Activated CD8-positive, alpha-beta T cell treated with anti-CD3 and anti-CD28 coated beads for 36 hours (primary cell): ENCODE data around the gene ALX3. TPM values are rescaled to one million over a fixed set of nuclear protein-coding genes. Genes with fewer than 3 reads are reported as not detected.

Source experiments
- ATAC-seq: fragments of 200-7000 bp; cut with Tn5 transposase; one replicate; pipeline ENCODE4 v1.10.0; 2021; ENCODE audit warnings: mild to moderate bottlenecking, moderate library complexity
- CTCF ChIA-PET: fragments of 350-600 bp; sonication (Branson Sonifier 250); formaldehyde crosslinking; loops from one replicate; lab custom pipeline; 2021; ENCODE audit warnings: antibody characterized with exemption; lab: Charles Lee
- POLR2A ChIA-PET: fragments of 350-600 bp; sonication (Branson Sonifier 250); formaldehyde crosslinking; loops from one replicate; lab custom pipeline; 2021; ENCODE audit warnings: antibody characterized with exemption; lab: Charles Lee
- DNase-seq: peaks from one replicate; pipeline ENCODE4 v3.0.0-alpha.2; 2020
- H3K27ac Mint-ChIP-seq: one replicate; pipeline ENCODE4 v1.8.0; 2021; ENCODE audit warnings: mild to moderate bottlenecking, mixed read lengths
- H3K27me3 Mint-ChIP-seq: one replicate; pipeline ENCODE4 v1.8.0; 2021; ENCODE audit warnings: mixed read lengths
- H3K36me3 Mint-ChIP-seq: one replicate; pipeline ENCODE4 v1.8.0; 2021; ENCODE audit warnings: low read depth, mixed read lengths
- H3K4me1 Mint-ChIP-seq: one replicate; pipeline ENCODE4 v1.8.0; 2021; ENCODE audit warnings: low read depth, mixed read lengths
- H3K4me3 Mint-ChIP-seq: one replicate; pipeline ENCODE4 v1.8.0; 2021; ENCODE audit warnings: mild to moderate bottlenecking, moderate library complexity, mixed read lengths
- H3K9me3 Mint-ChIP-seq: one replicate; pipeline ENCODE4 v1.8.0; 2021; ENCODE audit warnings: mixed read lengths
- intact Hi-C: fragments of 100-400 bp; cut with micrococcal nuclease; formaldehyde crosslinking; loops from one replicate; pipeline ENCODE4 v1.10.0; 2022
- total RNA-seq, 2 experiments: library from RNA; stranded (reverse); gene quantifications; one replicate each; pipeline ENCODE4 v1.2.3, GENCODE V29; 2021
- TF ChIP-seq, protein P1 (sequence below): fragments of 200-600 bp; IDR thresholded peaks from one replicate; pipeline ENCODE4 v1.8.0; 2022; ENCODE audit warnings: antibody characterized with exemption, mild to moderate bottlenecking

The ALX3 gene
- total RNA-seq, 2 experiments from 2014 or later: not detected

DNA sequence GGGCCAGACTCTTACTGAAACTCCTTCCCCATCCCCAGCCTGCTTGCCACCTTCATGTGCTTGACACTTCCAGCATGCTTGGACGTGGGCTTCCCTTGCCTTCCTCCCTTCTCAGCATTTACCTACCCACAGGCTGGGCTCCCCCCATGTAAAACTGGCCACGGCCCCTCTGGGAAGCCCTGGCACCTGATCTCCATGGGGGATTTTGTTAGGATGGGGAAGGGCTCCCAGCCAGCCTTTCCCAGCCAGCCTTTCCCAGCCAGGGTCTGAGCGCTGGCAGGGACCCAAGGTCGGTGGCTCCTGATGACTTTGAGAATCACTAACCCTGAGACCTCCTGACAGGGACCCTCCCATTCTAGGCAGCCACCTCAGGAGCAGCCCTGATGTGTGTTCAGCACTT is 6.7 kb downstream of the ALX3 start:
- ATAC-seq (no peak), DNase-seq (no peak)
- H3K9me3 Mint-ChIP-seq: no peaks in the 10 kb centered on the region

DNA sequence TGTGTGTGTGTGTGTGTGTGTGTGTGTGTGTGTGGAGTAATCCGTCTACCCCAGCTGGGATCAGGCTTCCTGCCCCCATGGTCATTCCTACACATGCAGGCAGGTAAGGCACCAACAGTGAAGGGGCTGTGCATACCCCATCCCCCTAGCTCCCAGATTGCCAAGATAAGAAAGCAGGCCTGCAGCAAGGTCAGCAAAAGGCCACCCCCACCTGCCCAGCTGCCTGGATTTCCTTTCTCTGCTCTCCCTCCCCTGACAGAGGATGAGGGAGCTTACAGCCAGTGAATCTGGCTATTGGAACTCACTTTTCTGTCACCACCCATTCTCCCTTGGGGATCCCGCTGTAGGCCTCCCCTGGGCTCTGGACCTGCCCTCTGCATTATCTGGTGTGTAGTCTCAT is 7.9 kb downstream of the ALX3 start:
- no peak for ATAC-seq
- Mint-ChIP-seq H3K27ac (no peak overlapping the region), H3K4me1 (no peaks in the 10 kb centered on the region), H3K9me3 (no peaks in the 10 kb centered on the region), H3K4me3 (no peak overlapping the region), H3K36me3 (peaks cover 5% of the 10 kb centered on the region), H3K27me3 (peaks cover 14% of the 10 kb centered on the region)
- CTCF ChIA-PET: interaction anchor here (0.7 to 11.0 kb wide), 6 partner anchors 13 to 55 kb away, joined by 3 to 163 read pairs (median 8); no protein-coding TSS in a partner anchor
- intact Hi-C loops: no loop called here
- POLR2A ChIA-PET: interaction anchor here (0.6 kb wide), 1 partner anchor 312 kb away, joined by 3 read pairs; no protein-coding TSS in a partner anchor
- TF ChIP-seq, protein P1, sequence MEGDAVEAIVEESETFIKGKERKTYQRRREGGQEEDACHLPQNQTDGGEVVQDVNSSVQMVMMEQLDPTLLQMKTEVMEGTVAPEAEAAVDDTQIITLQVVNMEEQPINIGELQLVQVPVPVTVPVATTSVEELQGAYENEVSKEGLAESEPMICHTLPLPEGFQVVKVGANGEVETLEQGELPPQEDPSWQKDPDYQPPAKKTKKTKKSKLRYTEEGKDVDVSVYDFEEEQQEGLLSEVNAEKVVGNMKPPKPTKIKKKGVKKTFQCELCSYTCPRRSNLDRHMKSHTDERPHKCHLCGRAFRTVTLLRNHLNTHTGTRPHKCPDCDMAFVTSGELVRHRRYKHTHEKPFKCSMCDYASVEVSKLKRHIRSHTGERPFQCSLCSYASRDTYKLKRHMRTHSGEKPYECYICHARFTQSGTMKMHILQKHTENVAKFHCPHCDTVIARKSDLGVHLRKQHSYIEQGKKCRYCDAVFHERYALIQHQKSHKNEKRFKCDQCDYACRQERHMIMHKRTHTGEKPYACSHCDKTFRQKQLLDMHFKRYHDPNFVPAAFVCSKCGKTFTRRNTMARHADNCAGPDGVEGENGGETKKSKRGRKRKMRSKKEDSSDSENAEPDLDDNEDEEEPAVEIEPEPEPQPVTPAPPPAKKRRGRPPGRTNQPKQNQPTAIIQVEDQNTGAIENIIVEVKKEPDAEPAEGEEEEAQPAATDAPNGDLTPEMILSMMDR: no peak
- DNase-seq: no peak

More for the DNA sequence above, 6.7 kb downstream of the ALX3 start:
- peaks cover 5% of the 10 kb centered on the region for H3K36me3 Mint-ChIP-seq
- ChIA-PET CTCF (interaction anchor here (0.9 to 11.0 kb wide), 5 partner anchors 9 to 53 kb away, joined by 3 to 163 read pairs (median 4); no protein-coding TSS in a partner anchor), POLR2A (no interaction called here)
- peaks cover 6% of the 10 kb centered on the region for H3K4me1 Mint-ChIP-seq
- H3K27ac Mint-ChIP-seq: no peak overlapping the region
- TF ChIP-seq, protein P1: no peak
- no peak overlapping the region for H3K4me3 Mint-ChIP-seq
- intact Hi-C loops: no loop called here
- peaks cover 24% of the 10 kb centered on the region for H3K27me3 Mint-ChIP-seq

DNA sequence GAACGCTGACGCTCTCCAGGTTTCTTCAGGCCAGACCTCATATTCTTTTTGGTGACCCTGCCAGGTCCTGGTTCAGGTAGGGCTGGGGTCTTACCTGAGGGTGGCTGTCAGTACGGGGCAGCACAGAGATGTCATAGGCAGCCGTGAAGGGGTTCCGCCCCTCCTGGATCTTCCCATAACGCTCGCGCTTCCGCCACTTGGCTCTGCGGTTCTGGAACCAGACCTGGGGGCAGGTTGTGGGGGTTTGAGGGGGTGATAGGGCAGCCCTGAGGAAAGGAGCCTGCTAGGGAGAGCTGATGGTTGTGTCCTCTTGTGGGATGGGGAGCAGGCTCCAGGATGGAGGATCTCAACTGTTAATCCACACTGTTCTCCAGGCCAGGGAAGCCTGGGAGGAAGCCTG is 9.1 kb downstream of the ALX3 start:
- intact Hi-C loops: no loop called here
- TF ChIP-seq, protein P1: no peak
- peaks cover 13% of the 10 kb centered on the region for H3K36me3 Mint-ChIP-seq
- ATAC-seq: no peak
- H3K4me1 Mint-ChIP-seq: no peaks in the 10 kb centered on the region
- no peak overlapping the region for H3K27ac Mint-ChIP-seq
- H3K9me3 Mint-ChIP-seq: no peaks in the 10 kb centered on the region
- POLR2A ChIA-PET: interaction anchor here (1.0 to 2.5 kb wide), 2 partner anchors 10 to 30 kb away, joined by 3 to 9 read pairs; no protein-coding TSS in a partner anchor
- no peak for DNase-seq
- CTCF ChIA-PET: interaction anchor here (1.7 to 11.0 kb wide), 8 partner anchors 12 to 422 kb away, joined by 4 to 163 read pairs (median 17); no protein-coding TSS in a partner anchor
- H3K4me3 Mint-ChIP-seq: no peak overlapping the region
- H3K27me3 Mint-ChIP-seq: peaks cover 5% of the 10 kb centered on the region

DNA sequence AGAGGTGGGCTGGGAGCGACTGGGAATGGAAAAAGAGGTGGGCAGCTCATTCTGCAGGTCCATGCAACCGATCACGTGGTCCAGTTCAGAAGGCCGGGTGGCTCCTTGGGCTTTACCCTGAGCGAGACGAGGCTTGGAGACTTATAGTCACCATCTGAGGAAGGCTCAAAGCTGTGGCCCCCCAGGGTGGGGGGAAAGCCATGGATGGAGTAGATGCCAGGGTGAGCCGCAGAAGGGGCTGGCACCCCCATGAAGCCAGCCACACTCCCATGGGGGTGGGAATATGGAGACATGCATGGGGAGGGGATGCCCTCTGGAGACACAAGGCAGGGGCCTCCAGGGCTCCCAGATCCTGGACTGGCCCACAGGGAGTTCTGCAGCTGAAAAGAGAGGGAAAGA is 9.8 kb downstream of the ALX3 start:
- no peak overlapping the region for H3K4me3 Mint-ChIP-seq
- H3K36me3 Mint-ChIP-seq: peaks cover 17% of the 10 kb centered on the region
- DNase-seq: no peak
- H3K4me1 Mint-ChIP-seq: no peaks in the 10 kb centered on the region
- TF ChIP-seq, protein P1: no peak
- intact Hi-C loops: no loop called here
- CTCF ChIA-PET: interaction anchor here (0.6 to 11.0 kb wide), 34 partner anchors 8 to 435 kb away, joined by 3 to 163 read pairs (median 4); partner anchors contain the start of genes AHCYL1, ALX3, STRIP1 and UBL4B
- POLR2A ChIA-PET: interaction anchor here (2.5 kb wide), 1 partner anchor 10 kb away, joined by 9 read pairs; no protein-coding TSS in a partner anchor
- H3K27me3 Mint-ChIP-seq: no peaks in the 10 kb centered on the region
- H3K27ac Mint-ChIP-seq: no peak overlapping the region
- H3K9me3 Mint-ChIP-seq: no peaks in the 10 kb centered on the region
- no peak for ATAC-seq

DNA sequence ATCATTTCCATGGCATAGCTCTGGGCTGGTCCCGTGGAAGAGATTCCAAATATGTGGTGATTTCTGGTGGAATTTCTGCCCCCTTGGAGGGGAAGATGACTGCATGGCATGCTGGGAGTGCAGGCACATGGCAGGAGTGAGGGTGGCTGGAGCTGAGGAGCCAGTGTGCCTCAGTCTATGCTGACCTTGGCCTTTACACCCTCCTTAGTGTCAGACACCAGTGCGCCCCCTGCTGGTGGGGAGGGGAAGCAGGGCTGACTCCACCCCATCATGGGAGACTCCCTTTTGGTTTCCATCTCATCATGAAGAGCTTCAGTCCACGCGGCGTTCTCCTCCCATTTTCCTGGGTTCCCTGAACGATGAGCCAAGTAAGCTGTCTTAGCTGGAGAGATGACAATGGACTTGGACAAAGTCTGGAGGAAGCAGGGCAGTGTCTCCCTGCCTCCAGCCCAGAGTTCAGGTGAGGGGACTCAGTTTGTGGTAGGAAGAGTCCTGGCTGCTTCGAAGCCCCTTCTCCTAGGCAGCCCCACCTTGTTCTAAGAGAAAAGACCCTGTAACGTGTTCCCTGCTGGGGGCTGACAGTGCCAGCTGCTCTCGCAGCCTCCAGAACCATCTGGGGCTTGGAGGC is 10.3 kb downstream of the ALX3 start:
- H3K27me3 Mint-ChIP-seq: no peaks in the 10 kb centered on the region
- intact Hi-C loops: no loop called here
- TF ChIP-seq, protein P1: peak; percentile 96
- no peaks in the 10 kb centered on the region for H3K9me3 Mint-ChIP-seq
- ATAC-seq (peak; percentile 96), DNase-seq (peak; percentile 84)
- CTCF ChIA-PET: interaction anchor here (0.6 to 11.0 kb wide), 38 partner anchors 9 to 435 kb away, joined by 3 to 163 read pairs (median 4); partner anchors contain the start of genes AHCYL1, ALX3, STRIP1 and UBL4B
- POLR2A ChIA-PET: interaction anchor here (2.5 kb wide), 1 partner anchor 9 kb away, joined by 9 read pairs; no protein-coding TSS in a partner anchor
- no peaks in the 10 kb centered on the region for H3K4me1 Mint-ChIP-seq
- H3K4me3 Mint-ChIP-seq: no peak overlapping the region
- H3K36me3 Mint-ChIP-seq: peaks cover 21% of the 10 kb centered on the region
- no peak overlapping the region for H3K27ac Mint-ChIP-seq
